Measurements from ENCODE around the gene NDUFB8.

NDUFB8 gene

DNA sequence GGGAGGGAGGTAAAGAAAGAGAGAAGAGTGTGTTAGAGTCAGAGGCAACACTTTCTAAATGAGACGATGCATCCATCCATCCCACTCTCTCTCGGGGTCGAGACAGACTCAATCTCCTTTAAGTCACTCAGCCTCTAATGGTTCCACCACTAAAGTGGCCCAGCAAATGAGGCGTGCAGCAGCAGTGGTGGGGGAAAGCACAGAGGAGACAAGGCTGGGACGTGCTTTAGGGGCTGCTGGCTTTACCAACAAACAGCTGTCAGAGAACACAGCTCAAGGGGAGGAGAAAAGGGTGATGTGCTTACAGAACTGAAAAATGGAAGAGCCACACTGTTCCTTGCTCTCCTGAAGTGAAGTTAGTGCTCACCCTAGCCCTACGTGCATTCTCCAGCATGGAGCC, 5.5 kb downstream of the NDUFB8 start:
- no peak overlapping the region for H3K4me3 ChIP-seq (ENCODE audit: low read length)
- TF ChIP-seq ZNF274 (IDR thresholded peaks at IDR 0.05; ENCODE audit: low read depth, low read length): no peak

- no peak for TF ChIP-seq ZNF274 (IDR thresholded peaks at IDR 0.05; ENCODE audit: low read depth, low read length)
- H3K4me3 ChIP-seq (ENCODE audit: low read length): no peak overlapping the region
Measured at GRCh38 chr10:100522945-100523344, 6.7 kb downstream of the NDUFB8 start.

- TF ChIP-seq ZNF274 (IDR thresholded peaks at IDR 0.05; ENCODE audit: low read depth, low read length): no peak
- no peak overlapping the region for H3K4me3 ChIP-seq (ENCODE audit: low read length)
Measured at GRCh38 chr10:100522107-100522801, 7.4 kb downstream of the NDUFB8 start.

DNA sequence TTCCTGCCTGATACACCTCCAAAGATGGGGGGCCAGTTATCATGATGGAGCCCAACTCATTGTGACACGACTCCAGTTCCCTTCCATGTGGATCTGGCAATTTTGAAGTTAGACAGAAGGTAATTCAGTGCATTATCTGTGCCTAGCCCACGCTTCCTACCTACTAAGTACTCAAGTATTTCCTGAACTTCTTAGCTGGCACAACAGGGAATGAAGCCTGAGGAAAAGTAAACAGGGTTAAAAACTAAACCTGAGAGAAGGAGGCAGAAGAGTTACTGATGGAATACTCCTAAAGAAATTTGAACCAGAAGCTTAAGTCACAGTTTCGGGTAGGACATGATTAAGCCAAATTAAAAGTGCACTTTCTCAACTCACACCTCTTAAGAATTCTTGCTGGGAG, 8.9 kb downstream of the NDUFB8 start:
- TF ChIP-seq ZNF274 (IDR thresholded peaks at IDR 0.05; ENCODE audit: low read depth, low read length): no peak
- H3K4me3 ChIP-seq (ENCODE audit: low read length): no peak overlapping the region

DNA sequence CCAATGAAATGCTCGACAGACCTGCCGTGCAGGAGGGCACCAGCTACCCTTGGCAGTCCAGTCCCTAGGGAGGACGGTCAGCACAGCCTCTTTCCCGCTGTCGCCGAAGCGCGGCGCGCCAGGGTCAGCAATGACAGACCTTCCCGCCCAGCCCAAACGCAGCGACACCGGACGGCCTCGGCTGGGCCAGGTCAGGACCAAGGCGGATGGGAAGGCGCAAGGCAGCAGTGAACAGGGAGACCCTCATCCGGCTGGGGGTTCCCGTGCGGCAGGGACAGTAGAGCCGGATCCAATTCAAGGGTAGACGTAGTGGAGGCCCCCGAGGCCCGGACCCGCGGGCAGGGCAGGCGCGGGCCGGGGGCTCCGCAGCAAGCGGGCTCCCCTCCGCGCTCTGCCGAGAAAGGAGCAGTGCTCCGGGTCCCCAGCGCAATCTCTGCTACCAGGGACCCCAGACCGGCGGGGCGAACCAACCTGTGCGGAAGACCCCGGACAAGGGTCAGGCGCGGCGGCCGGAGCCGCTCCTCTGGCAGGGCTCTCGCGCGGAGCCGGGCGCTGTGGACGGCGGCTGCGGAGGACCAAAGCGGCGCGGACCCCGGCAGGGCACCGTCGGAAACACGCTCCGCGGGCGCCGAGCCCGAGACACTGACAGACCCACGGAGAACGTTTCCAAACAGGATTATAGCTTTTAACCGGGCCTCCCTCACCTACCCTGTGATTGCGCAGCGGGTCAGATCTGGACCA, 10.2 kb downstream of the NDUFB8 start, which contains the start of gene SEC31B:
SEC31B (minus strand) TSS at position 551 of the 741 bp plus-strand sequence. CDS start 2,909 bp downstream, outside the sequence.
- H3K4me3 ChIP-seq (ENCODE audit: low read length): no peak within 1 kb of the TSS
- TF ChIP-seq ZNF274 (IDR thresholded peaks at IDR 0.05; ENCODE audit: low read depth, low read length): no peak

DNA sequence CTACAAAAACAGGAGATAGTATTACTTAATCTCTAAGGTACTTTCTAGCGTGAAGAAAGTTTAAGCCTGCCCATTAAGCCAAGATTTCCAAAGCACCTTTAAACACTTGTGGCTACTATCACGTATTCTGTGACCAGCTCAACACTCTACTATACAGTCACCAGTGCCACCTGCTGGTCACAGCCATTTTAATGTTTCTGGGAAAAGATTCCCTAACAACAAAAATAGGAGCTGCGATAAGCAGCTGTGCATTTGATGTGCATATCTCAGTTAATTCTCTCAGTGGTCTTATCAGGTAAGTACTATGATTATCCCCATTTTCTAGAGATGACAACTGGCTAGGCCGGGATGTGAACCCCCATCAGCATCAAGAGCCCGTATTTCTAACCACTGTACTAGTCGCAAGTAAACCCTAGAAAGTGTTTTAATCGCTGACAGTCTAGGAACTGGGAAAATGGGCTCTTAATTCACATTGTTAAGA, 10.9 kb downstream of the NDUFB8 start:
- no peak for TF ChIP-seq ZNF274 (IDR thresholded peaks at IDR 0.05; ENCODE audit: low read depth, low read length)

DNA sequence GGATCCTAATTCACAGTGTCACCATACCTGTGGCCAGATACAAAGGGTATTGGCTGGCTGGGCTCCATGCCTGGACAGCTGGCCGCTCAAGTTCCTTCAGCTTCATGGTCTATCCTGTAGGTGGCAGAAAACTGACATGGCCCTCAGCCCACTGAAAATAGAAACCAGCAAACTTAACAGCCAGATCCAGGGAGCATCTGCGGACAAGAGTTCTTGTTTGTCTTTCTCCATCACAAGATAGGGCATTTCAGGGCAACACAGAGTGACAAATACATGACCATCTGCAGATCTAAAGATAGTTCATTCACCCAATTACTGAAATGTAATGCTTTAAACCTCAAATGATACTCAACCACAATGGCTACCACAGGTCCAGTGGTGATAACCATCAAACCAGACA, 12.8 kb downstream of the NDUFB8 start:
- no peak for TF ChIP-seq ZNF274 (IDR thresholded peaks at IDR 0.05; ENCODE audit: low read depth, low read length)
- H3K4me3 ChIP-seq (ENCODE audit: low read length): no peak overlapping the region

More for the DNA sequence above, 10.9 kb downstream of the NDUFB8 start:
- no peak overlapping the region for H3K4me3 ChIP-seq (ENCODE audit: low read length)

DNA sequence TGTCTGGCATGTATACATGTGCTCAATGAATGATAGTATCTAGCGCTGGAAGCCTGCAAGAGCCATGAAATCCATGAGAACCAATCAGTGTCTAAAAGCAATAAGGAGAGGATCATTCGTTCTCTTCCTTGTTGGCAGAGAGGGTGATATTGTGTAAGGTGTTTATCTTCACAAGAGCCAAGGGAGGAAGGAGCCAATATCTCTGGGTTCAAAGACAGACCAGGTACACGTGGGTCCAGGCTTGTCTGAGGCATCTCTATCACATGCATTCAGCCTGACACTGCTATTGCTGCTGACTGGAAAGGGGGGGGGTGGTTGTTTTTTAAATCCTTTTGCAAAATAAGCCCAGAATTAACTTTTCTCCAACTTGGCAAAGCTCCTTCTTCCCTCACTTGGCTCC, 14.1 kb downstream of the NDUFB8 start:
- no peak for TF ChIP-seq ZNF274 (IDR thresholded peaks at IDR 0.05; ENCODE audit: low read depth, low read length)
- H3K4me3 ChIP-seq (ENCODE audit: low read length): no peak overlapping the region

DNA sequence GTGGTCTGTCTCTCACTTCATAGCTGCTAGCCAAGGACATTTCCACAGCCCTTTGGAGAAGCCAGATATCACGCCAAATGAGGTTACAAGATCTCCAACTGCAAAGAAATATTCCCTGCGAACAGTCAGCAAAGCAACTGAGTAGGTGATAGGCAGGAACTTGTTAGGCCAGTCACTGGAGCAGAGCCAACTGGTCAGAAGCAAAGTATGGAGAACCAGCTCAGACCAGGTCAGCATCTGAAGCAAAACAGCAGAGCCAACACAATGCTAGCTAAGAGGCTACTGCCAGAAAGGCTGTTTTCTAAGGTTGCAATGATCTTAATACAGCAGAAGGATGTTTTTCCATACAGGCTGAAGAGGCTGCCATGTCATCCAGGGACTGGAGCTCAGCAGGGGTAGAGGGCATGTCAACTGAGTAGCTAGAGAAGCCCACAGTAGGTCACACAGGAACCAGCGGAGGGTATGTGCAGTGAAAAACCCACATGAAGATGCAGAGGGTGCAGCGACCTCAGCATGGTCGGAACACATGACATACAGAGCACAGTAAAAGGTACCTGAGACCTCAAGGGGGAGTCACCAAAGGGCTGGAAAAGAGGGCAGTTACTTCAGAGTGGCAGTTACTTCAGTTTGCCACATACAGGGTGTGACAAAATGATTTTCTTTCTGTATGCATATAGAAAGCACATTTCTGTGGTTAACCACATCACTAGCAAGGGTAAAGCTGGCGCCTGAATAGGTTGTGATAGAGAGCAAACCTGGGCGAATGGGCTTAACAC, 18.9 kb downstream of the NDUFB8 start:
- TF ChIP-seq ZNF274 (IDR thresholded peaks at IDR 0.05; ENCODE audit: low read depth, low read length): no peak
- no peak overlapping the region for H3K4me3 ChIP-seq (ENCODE audit: low read length)

- no peak overlapping the region for H3K4me3 ChIP-seq (ENCODE audit: low read length)
- TF ChIP-seq ZNF274 (IDR thresholded peaks at IDR 0.05; ENCODE audit: low read depth, low read length): no peak
Measured at GRCh38 chr10:100509241-100509840, 20.3 kb downstream of the NDUFB8 start.

DNA sequence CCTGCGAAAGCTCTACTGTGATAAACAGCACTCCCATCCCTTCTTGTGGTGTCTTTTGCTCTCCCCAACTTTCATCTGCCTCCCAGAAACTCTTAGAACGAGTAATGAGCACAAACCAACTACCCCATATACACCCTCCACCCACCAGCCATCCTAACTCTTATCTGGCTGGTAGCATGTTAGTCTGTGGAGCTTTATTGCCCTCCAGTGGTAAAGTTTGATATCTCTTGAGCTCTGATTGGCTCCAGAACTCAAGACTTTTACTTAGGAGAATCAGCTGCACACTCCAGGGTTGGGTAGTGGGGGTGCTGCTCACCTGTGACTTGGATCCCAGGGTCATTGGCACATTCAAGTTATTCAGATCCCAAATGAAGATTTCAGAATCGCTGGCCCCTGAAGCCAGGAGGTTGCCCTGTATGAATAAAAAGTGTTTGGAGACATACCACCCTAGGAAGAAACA, 20.9 kb downstream of the NDUFB8 start:
- TF ChIP-seq ZNF274 (IDR thresholded peaks at IDR 0.05; ENCODE audit: low read depth, low read length): no peak
- H3K4me3 ChIP-seq (ENCODE audit: low read length): no peak overlapping the region

DNA sequence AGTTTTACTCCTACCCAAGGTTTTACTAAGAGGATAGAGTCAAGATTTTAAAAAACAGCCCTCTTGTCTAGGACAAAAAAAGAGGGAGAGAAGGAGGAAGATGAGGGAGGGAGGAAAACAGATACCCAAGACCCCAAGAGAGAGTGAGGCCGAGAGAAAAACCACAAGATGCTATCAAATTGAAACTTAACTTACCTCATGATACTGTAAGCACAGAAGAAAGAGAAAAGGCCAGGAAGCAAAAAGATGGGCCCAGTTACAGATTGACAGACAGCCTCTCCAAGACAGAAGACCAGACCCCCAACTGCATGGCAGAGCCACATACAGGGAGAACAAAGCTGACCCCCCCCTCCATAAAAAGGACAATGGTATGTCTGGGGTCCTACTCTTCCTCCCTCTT, 21.4 kb downstream of the NDUFB8 start:
- TF ChIP-seq ZNF274 (IDR thresholded peaks at IDR 0.05; ENCODE audit: low read depth, low read length): no peak
- no peak overlapping the region for H3K4me3 ChIP-seq (ENCODE audit: low read length)

DNA sequence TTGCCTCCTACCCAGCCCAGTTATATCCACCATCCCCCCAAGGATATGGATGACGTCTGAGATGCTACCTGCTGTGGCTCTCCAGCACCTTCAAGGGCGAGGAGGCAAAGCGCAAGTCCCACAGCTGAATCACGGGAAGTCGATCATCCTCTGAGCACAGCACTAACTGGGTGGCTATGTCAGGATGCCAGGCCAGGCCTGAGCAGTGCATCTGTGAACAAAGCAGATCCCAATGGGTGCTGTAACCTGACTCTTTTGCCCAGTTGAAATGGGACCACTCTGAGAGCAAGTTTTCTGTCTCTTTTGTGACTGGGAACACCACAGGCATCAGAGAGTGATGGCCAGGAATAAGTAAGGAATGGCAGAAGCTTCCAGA, 22.3 kb downstream of the NDUFB8 start:
- H3K4me3 ChIP-seq (ENCODE audit: low read length): no peak overlapping the region
- no peak for TF ChIP-seq ZNF274 (IDR thresholded peaks at IDR 0.05; ENCODE audit: low read depth, low read length)

Measured in GM08714 (cell line).